GM19351 (cell line): ENCODE measurements around the gene PDE1C.
"Not testable (repeated sequence)": the region's sequence is repeated elsewhere in the genome, so short reads cannot be mapped to it uniquely, and the experiment has no call there.

Experiments used
- ATAC-seq: cut with Tn5 transposase; IDR thresholded peaks from one replicate; pipeline ENCODE4 v1.9.1; 2021; ENCODE audit warnings: mild to moderate bottlenecking, moderate library complexity; ENCODE audit not compliant: unreplicated experiment

PDE1C gene

GRCh38 chr7:32070406-32071360, at the start of gene PDE1C:
Gene PDE1C, minus strand, starts transcription at chr7:32070407.
- no peak for ATAC-seq

GRCh38 chr7:32119790-32120196, 49.6 kb upstream of the PDE1C start:
- no peak for ATAC-seq

GRCh38 chr7:32117837-32118236, 47.6 kb upstream of the PDE1C start:
- no peak for ATAC-seq

GRCh38 chr7:32116436-32116835, 46.2 kb upstream of the PDE1C start:
- ATAC-seq: no peak

GRCh38 chr7:32115831-32116230, 45.6 kb upstream of the PDE1C start:
- no peak for ATAC-seq

GRCh38 chr7:32108651-32109050, 38.4 kb upstream of the PDE1C start:
- ATAC-seq: no peak

GRCh38 chr7:32104766-32105165, 34.6 kb upstream of the PDE1C start:
- ATAC-seq: no peak

- no peak for ATAC-seq
These were observed 33.2 kb upstream of the PDE1C start for GRCh38 chr7:32103361-32103760.

GRCh38 chr7:32102432-32102873, 32.2 kb upstream of the PDE1C start:
- ATAC-seq: no peak

GRCh38 chr7:32100407-32100907, 30.2 kb upstream of the PDE1C start:
- ATAC-seq: no peak

- no peak for ATAC-seq
These were observed 24.3 kb upstream of the PDE1C start for GRCh38 chr7:32094516-32094915.

- ATAC-seq: no peak
These were observed 23.5 kb upstream of the PDE1C start for GRCh38 chr7:32093415-32094408.

GRCh38 chr7:32092346-32092745, 22.1 kb upstream of the PDE1C start:
- ATAC-seq: no peak

- no peak for ATAC-seq
These were observed 21.5 kb upstream of the PDE1C start for GRCh38 chr7:32091608-32092210.

GRCh38 chr7:32089678-32090077, 19.5 kb upstream of the PDE1C start:
- ATAC-seq: no peak

- ATAC-seq: no peak
These were observed 19.0 kb upstream of the PDE1C start for GRCh38 chr7:32089256-32089655.

- no peak for ATAC-seq
These were observed 18.3 kb upstream of the PDE1C start for GRCh38 chr7:32088451-32088881.

GRCh38 chr7:32079510-32079909, 9.3 kb upstream of the PDE1C start:
- no peak for ATAC-seq

GRCh38 chr7:32078824-32079223, 8.6 kb upstream of the PDE1C start:
- ATAC-seq: no peak

- ATAC-seq: no peak
These were observed 7.6 kb upstream of the PDE1C start for GRCh38 chr7:32077806-32078205.

- ATAC-seq: not testable (repeated sequence)
These were observed 6.6 kb upstream of the PDE1C start for GRCh38 chr7:32076802-32077201.
